HEK293 (cell line): ENCODE results near the gene HSD17B10.

Experiments
- CTCF ChIA-PET: fragments of 350-600 bp; formaldehyde crosslinking; extraction: SDS; loops from one replicate; lab custom pipeline; 2021; ENCODE audit warnings: antibody characterized with exemption; lab: Yijun Ruan, JAX
- POLR2A ChIA-PET: fragments of 300-600 bp; formaldehyde crosslinking; extraction: SDS; loops from one replicate; lab custom pipeline; 2020; ENCODE audit warnings: antibody characterized with exemption, inconsistent platforms; lab: Yijun Ruan, JAX
- H3K27ac ChIP-seq: fragments of 200-500 bp; sonication (Bioruptor generic); 2 replicates; pipeline ENCODE4 v1.5.1; 2014; ENCODE audit warnings: low read depth, low read length, control low read depth, inconsistent platforms; ENCODE audit errors: extremely low read depth
- H3K36me3 ChIP-seq, 2 experiments: fragments of 200-500 bp in 1 of 2; sonication (Bioruptor generic) in 1 of 2; 1 replicate in 1 of 2; 2 replicates in 1 of 2; pipeline ENCODE4 v1.5.1; 2014 to 2017; ENCODE audit warnings: inconsistent platforms in 2 of 2, low read length in 2 of 2; ENCODE audit not compliant: control insufficient read depth in 2 of 2, insufficient read depth in 1 of 2
- H3K4me1 ChIP-seq: fragments of 200-500 bp; sonication (Bioruptor generic); 2 replicates; pipeline ENCODE4 v1.5.1; 2014; ENCODE audit warnings: mild to moderate bottlenecking, low read length, inconsistent platforms; ENCODE audit not compliant: control insufficient read depth, insufficient read depth
- H3K4me3 ChIP-seq: 2 replicates; pipeline ENCODE4 v1.5.1; 2011; ENCODE audit warnings: low read depth, mild to moderate bottlenecking, control low read depth, low read length, moderate library complexity
- H3K9me3 ChIP-seq: fragments of 200-500 bp; sonication (Bioruptor generic); 2 replicates; pipeline ENCODE4 v1.5.1; 2014; ENCODE audit warnings: low read depth, low read length, inconsistent platforms; ENCODE audit not compliant: control insufficient read depth, insufficient read depth
- GFI1B ChIP-seq: fragments of 450-650 bp; formaldehyde crosslinking; IDR thresholded peaks from 2 replicates; pipeline ENCODE4 v1.5.1; 2016; ENCODE audit warnings: missing biosample characterization, missing genetic modification characterization
- GLI2 ChIP-seq: fragments of 450-650 bp; formaldehyde crosslinking; IDR thresholded peaks from 2 replicates; pipeline ENCODE4; 2017; ENCODE audit warnings: missing biosample characterization, missing genetic modification characterization, low read depth, borderline replicate concordance
- GLIS2 ChIP-seq: fragments of 450-650 bp; formaldehyde crosslinking; IDR thresholded peaks from 2 replicates; pipeline ENCODE4 v1.5.1; 2016; ENCODE audit warnings: missing biosample characterization, missing genetic modification characterization
- IKZF3 ChIP-seq: fragments of 450-650 bp; IDR thresholded peaks from 2 replicates; pipeline ENCODE4 v1.5.0; 2018; ENCODE audit warnings: missing biosample characterization, mild to moderate bottlenecking, missing genetic modification characterization, moderate library complexity
- KLF10 ChIP-seq: fragments of 450-650 bp; IDR thresholded peaks from 2 replicates; pipeline ENCODE4 v1.5.1; 2018; ENCODE audit warnings: missing biosample characterization, mild to moderate bottlenecking, missing genetic modification characterization
- PRDM1 ChIP-seq: fragments of 450-650 bp; formaldehyde crosslinking; IDR thresholded peaks from 2 replicates; pipeline ENCODE4; 2016; ENCODE audit warnings: missing biosample characterization, missing genetic modification characterization
- TRIM28 ChIP-seq: IDR thresholded peaks from 2 replicates; pipeline ENCODE4 v1.6.1; 2011; ENCODE audit warnings: low read length, control low read depth, borderline replicate concordance
- WT1 ChIP-seq: fragments of 450-650 bp; formaldehyde crosslinking; IDR thresholded peaks from 2 replicates; pipeline ENCODE4 v1.5.1; 2016; ENCODE audit warnings: missing biosample characterization, missing genetic modification characterization
- ZBTB11 ChIP-seq: fragments of 450-650 bp; formaldehyde crosslinking; conservative IDR thresholded peaks from 2 replicates; pipeline ENCODE4 v1.5.1; 2016; ENCODE audit warnings: low read depth, missing biosample characterization, missing genetic modification characterization
- ZBTB17 ChIP-seq: fragments of 450-650 bp; formaldehyde crosslinking; IDR thresholded peaks from 2 replicates; pipeline ENCODE4 v1.5.1; 2016; ENCODE audit warnings: missing biosample characterization, missing genetic modification characterization
- ZIC2 ChIP-seq: fragments of 450-650 bp; formaldehyde crosslinking; IDR thresholded peaks from 2 replicates; pipeline ENCODE4 v1.5.1; 2016; ENCODE audit warnings: missing biosample characterization, missing genetic modification characterization
- ZNF223 ChIP-seq: fragments of 450-650 bp; formaldehyde crosslinking; IDR thresholded peaks from 2 replicates; pipeline ENCODE4 v1.5.1; 2016; ENCODE audit warnings: missing biosample characterization, missing genetic modification characterization
- ZNF280D ChIP-seq: fragments of 450-650 bp; formaldehyde crosslinking; IDR thresholded peaks from 2 replicates; pipeline ENCODE4 v1.5.1; 2016; ENCODE audit warnings: missing biosample characterization, missing genetic modification characterization
- ZNF302 ChIP-seq: fragments of 450-650 bp; formaldehyde crosslinking; IDR thresholded peaks from 2 replicates; pipeline ENCODE4 v1.5.1; 2016; ENCODE audit warnings: missing biosample characterization, missing genetic modification characterization, low read depth
- ZNF391 ChIP-seq: fragments of 450-650 bp; formaldehyde crosslinking; IDR thresholded peaks from 2 replicates; pipeline ENCODE4 v1.5.1; 2016; ENCODE audit warnings: low read depth, missing biosample characterization, missing genetic modification characterization, borderline replicate concordance
- ZNF416 ChIP-seq: fragments of 450-650 bp; formaldehyde crosslinking; IDR thresholded peaks from 2 replicates; pipeline ENCODE4 v1.5.1; 2016; ENCODE audit warnings: missing biosample characterization, missing genetic modification characterization
- ZNF501 ChIP-seq: fragments of 450-650 bp; formaldehyde crosslinking; IDR thresholded peaks from 2 replicates; pipeline ENCODE4 v1.5.1; 2016; ENCODE audit warnings: missing biosample characterization, missing genetic modification characterization
- ZNF530 ChIP-seq: fragments of 450-650 bp; formaldehyde crosslinking; IDR thresholded peaks from 2 replicates; pipeline ENCODE4 v1.5.1; 2016; ENCODE audit warnings: low read depth, missing biosample characterization, missing genetic modification characterization
- ZNF658 ChIP-seq: fragments of 450-650 bp; formaldehyde crosslinking; IDR thresholded peaks from 2 replicates; pipeline ENCODE4; 2016; ENCODE audit warnings: missing biosample characterization, missing genetic modification characterization
- ZNF785 ChIP-seq: fragments of 450-650 bp; formaldehyde crosslinking; IDR thresholded peaks from 2 replicates; pipeline ENCODE4 v1.5.1; 2016; ENCODE audit warnings: missing biosample characterization, missing genetic modification characterization
- ZSCAN18 ChIP-seq: fragments of 450-650 bp; formaldehyde crosslinking; IDR thresholded peaks from 2 replicates; pipeline ENCODE4 v1.5.1; 2016; ENCODE audit warnings: missing biosample characterization, missing genetic modification characterization
- TF ChIP-seq, protein P1 (sequence below): fragments of 450-650 bp; formaldehyde crosslinking; IDR thresholded peaks from 2 replicates; pipeline ENCODE4 v1.5.1; 2016; ENCODE audit warnings: missing biosample characterization, missing genetic modification characterization
- TF ChIP-seq, protein P2 (sequence below): fragments of 450-650 bp; formaldehyde crosslinking; IDR thresholded peaks from 2 replicates; pipeline ENCODE4 v1.5.1; 2017; ENCODE audit warnings: missing biosample characterization, missing genetic modification characterization

Gene HSD17B10

GRCh38 chrX:53412446-53412845 lies 21.7 kb downstream of the HSD17B10 start:
- Histone ChIP-seq H3K4me1 (no peaks in the 10 kb centered on the region), H3K36me3 (peaks cover 81 to 91% of the 10 kb centered on the region in 2 experiments), H3K9me3 (no peaks in the 10 kb centered on the region), H3K27ac (no peak overlapping the region), H3K4me3 (no peak overlapping the region)
- ChIA-PET CTCF (interaction anchor here (0.6 to 5.7 kb wide), 5 partner anchors 10 to 247 kb away, joined by 3 to 29 read pairs (median 4); partner anchors contain the start of genes RIBC1 and SMC1A), POLR2A (interaction anchor here (0.6 to 4.5 kb wide), 3 partner anchors 9 to 67 kb away, joined by 3 to 47 read pairs (median 3); partner anchors contain the start of genes RIBC1 and SMC1A)
- TF ChIP-seq, protein P1, sequence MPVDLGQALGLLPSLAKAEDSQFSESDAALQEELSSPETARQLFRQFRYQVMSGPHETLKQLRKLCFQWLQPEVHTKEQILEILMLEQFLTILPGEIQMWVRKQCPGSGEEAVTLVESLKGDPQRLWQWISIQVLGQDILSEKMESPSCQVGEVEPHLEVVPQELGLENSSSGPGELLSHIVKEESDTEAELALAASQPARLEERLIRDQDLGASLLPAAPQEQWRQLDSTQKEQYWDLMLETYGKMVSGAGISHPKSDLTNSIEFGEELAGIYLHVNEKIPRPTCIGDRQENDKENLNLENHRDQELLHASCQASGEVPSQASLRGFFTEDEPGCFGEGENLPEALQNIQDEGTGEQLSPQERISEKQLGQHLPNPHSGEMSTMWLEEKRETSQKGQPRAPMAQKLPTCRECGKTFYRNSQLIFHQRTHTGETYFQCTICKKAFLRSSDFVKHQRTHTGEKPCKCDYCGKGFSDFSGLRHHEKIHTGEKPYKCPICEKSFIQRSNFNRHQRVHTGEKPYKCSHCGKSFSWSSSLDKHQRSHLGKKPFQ (tag by site-specific recombination), result no peak
- TF ChIP-seq GFI1B (tag by site-specific recombination), result no peak
- no peak for TF ChIP-seq ZNF658
- TF ChIP-seq ZNF280D (tag by site-specific recombination), result no peak

DNA sequence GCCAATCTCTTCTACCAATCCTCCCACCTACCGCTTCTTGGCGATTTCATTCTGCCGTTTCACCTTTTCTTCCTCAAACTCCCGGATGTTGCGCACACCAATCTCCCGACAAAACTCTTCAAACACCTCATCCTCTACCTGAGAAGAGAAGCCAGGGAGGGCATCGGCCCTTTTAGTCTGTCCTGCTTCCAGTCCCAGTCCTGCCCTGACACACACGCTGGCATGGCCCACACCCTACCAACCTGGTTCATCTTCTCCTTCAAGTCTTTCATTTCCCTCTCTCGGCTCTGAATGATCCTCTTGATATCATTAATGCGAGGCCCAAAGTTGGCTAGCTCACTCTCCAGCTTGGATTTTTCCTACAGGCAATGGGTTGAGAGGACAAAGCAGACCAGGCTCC lies 30.6 kb downstream of the HSD17B10 start:
- no peak for TF ChIP-seq KLF10 (tag by site-specific recombination)
- no peak for TF ChIP-seq ZNF530 (tag by site-specific recombination)
- TF ChIP-seq ZNF302 (tag by site-specific recombination), result no peak
- no peak for TF ChIP-seq ZNF416 (tag by site-specific recombination)
- TF ChIP-seq ZSCAN18 (tag by site-specific recombination), result no peak
- TF ChIP-seq, protein P2, sequence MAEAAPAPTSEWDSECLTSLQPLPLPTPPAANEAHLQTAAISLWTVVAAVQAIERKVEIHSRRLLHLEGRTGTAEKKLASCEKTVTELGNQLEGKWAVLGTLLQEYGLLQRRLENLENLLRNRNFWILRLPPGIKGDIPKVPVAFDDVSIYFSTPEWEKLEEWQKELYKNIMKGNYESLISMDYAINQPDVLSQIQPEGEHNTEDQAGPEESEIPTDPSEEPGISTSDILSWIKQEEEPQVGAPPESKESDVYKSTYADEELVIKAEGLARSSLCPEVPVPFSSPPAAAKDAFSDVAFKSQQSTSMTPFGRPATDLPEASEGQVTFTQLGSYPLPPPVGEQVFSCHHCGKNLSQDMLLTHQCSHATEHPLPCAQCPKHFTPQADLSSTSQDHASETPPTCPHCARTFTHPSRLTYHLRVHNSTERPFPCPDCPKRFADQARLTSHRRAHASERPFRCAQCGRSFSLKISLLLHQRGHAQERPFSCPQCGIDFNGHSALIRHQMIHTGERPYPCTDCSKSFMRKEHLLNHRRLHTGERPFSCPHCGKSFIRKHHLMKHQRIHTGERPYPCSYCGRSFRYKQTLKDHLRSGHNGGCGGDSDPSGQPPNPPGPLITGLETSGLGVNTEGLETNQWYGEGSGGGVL, result no peak
- no peak for TF ChIP-seq WT1 (tag by site-specific recombination)
- no peak; the same call in 1 of the 2 replicates for TF ChIP-seq ZNF501
- no peak for TF ChIP-seq ZBTB17
- TF ChIP-seq ZIC2 (tag by site-specific recombination), result no peak
- TF ChIP-seq TRIM28, result no peak
- no peak for TF ChIP-seq GLI2 (tag by site-specific recombination)
- no peak for TF ChIP-seq ZBTB11 (tag by site-specific recombination)
- TF ChIP-seq ZNF785 (tag by site-specific recombination), result no peak
- no peak for TF ChIP-seq IKZF3 (tag by site-specific recombination)
- TF ChIP-seq ZNF391 (tag by site-specific recombination), result no peak
- no peak for TF ChIP-seq GLIS2
- no peak for TF ChIP-seq ZNF223 (tag by site-specific recombination)
- no peak for TF ChIP-seq PRDM1
- Histone ChIP-seq H3K4me1 (no peaks in the 10 kb centered on the region), H3K9me3 (no peaks in the 10 kb centered on the region), H3K27ac (no peak overlapping the region), H3K4me3 (no peak overlapping the region), H3K36me3 (peaks cover 98% of the 10 kb centered on the region in 2 experiments)
- ChIA-PET POLR2A (interaction anchor here (0.8 to 1.2 kb wide), 2 partner anchors 9 to 18 kb away, joined by 3 to 11 read pairs; partner anchors contain the start of gene SMC1A), CTCF (interaction anchor here (0.5 to 2.3 kb wide), 5 partner anchors 42 to 328 kb away, joined by 3 to 5 read pairs (median 4); no protein-coding TSS in a partner anchor)
